HepG2 (cell line): Measurements from ENCODE around the gene CMC1. TPM values are rescaled to one million over a fixed set of nuclear protein-coding genes. Genes with fewer than 3 reads are reported as not detected.

ENCODE experiments used
- AKNA ChIP-seq: sonication (generic); formaldehyde crosslinking; IDR thresholded peaks from 2 replicates; pipeline ENCODE4 v1.4.0; 2020; ENCODE audit warnings: missing genetic modification reagents, borderline replicate concordance
- FIP1L1 ChIP-seq: fragments of 200-400 bp; formaldehyde crosslinking; IDR thresholded peaks from 2 replicates; pipeline ENCODE4 v1.6.1; 2018; ENCODE audit warnings: low read depth, mild to moderate bottlenecking, low read length, moderate library complexity, borderline replicate concordance; ENCODE audit not compliant: insufficient read depth
- FOXO1 ChIP-seq: sonication (generic); formaldehyde crosslinking; IDR thresholded peaks from 2 replicates; pipeline ENCODE4 v1.4.0; 2020; ENCODE audit warnings: missing genetic modification reagents
- NAIF1 ChIP-seq: sonication (generic); formaldehyde crosslinking; IDR thresholded peaks from 2 replicates; pipeline ENCODE4 v1.5.0; 2020; ENCODE audit warnings: mild to moderate bottlenecking, missing genetic modification reagents, borderline replicate concordance
- ZBTB40 ChIP-seq, 2 experiments: fragments of 450-650 bp in 1 of 2; sonication (generic) in 1 of 2; formaldehyde crosslinking in 1 of 2; IDR thresholded peaks; 2 replicates each; pipeline versions ENCODE4 v1.6.1 to v1.8.0; 2016 to 2022; ENCODE audit warnings: antibody characterized with exemption in 1 of 2, mild to moderate bottlenecking in 1 of 2, missing genetic modification reagents in 1 of 2
- ZFYVE20 ChIP-seq: sonication (generic); formaldehyde crosslinking; IDR thresholded peaks from 2 replicates; pipeline ENCODE4 v1.8.0; 2023; ENCODE audit warnings: low read depth, mild to moderate bottlenecking, moderate library complexity, missing genetic modification reagents, borderline replicate concordance
- ZNF18 ChIP-seq: sonication (generic); formaldehyde crosslinking; IDR thresholded peaks from 2 replicates; pipeline ENCODE4 v1.8.0; 2022; ENCODE audit warnings: mild to moderate bottlenecking, missing genetic modification reagents; ENCODE audit not compliant: insufficient replicate concordance
- polyA plus RNA-seq, 8 experiments: library from polyadenylated mRNA; depleted of rRNA in 3 of 8; stranded (reverse) in 7 of 8; unstranded in 1 of 8; fragments of >200 nt; fragmentation: Illumina TruSeq in 4 of 8; extraction: Trizol in 4 of 8; gene quantifications; 2 replicates each; pipeline versions ENCODE4 v1.2.1 to v1.2.3, GENCODE V29; 2011 to 2016; ENCODE audit warnings: low read depth in 4 of 8, missing spikeins in 1 of 8, mixed read lengths in 1 of 8; ENCODE audit not compliant: insufficient read depth in 1 of 8
- total RNA-seq, 5 experiments: library from RNA; depleted of rRNA; stranded (reverse); fragments of >200 nt; fragmentation: Illumina TruSeq; extraction: Trizol; gene quantifications; 2 replicates each; pipeline ENCODE4 v1.2.3, GENCODE V29; 2016; ENCODE audit warnings: low read depth in 1 of 5

The CMC1 gene
- total and polyA plus RNA-seq, 2 of the 13 experiments (the other 11 are each of a cell fraction or from before 2014, with no cell fraction given): 22.1 to 29.5 TPM

- TF ChIP-seq AKNA (peak; percentile 65; the same call in 1 of the 2 replicates), ZNF18 (CRISPR knock-in tag) (peak; percentile 77), NAIF1 (CRISPR knock-in tag) (peak; percentile 87), FOXO1 (peak; percentile 34), ZFYVE20 (0 out of 2 replicates have a peak, but pooled peaks have one; percentile 76), ZBTB40 (IDR thresholded peaks at IDR 0.05) (no peak), ZBTB40 (CRISPR knock-in tag; IDR thresholded peaks at IDR 0.05) (peak; percentile 85), FIP1L1 (0 out of 2 replicates have a peak, but pooled peaks have one; percentile 43)
Observed at GRCh38 chr3:28241221-28242160, at the start of gene CMC1 (continued).
